GM21528 (cell line): ENCODE data around the gene FAM174B.
A peak's percentile ranks its signal among the peaks of the same experiment; 100 is the strongest.

Experiments used
- ATAC-seq: cut with Tn5 transposase; IDR thresholded peaks from one replicate; pipeline ENCODE4 v1.9.1; 2021; ENCODE audit warnings: mild to moderate bottlenecking, moderate library complexity; ENCODE audit not compliant: unreplicated experiment, low FRiP score

FAM174B gene

DNA sequence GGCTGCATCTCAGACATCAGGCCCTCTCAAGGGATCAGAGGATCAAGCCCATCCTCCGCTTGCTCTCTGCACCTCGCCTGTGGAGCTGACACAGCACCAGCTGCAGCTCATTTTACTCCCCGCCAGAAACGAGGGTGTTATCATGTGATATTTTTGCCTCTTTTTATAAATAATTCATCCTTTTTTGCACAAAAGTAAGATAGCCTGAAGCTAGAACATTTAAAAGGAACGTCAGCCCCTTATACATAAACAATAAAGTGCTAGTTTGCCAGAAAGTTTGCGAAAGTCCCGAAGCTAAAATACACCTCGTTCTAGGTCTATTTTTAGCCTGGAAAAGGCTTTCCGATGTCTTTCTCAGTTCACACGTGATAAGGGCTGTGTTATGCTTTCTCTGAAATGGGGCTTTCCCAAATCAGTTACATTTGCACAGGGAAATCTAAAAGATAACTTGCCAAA is 9.6 kb upstream of the FAM174B start:
- no peak for ATAC-seq

DNA sequence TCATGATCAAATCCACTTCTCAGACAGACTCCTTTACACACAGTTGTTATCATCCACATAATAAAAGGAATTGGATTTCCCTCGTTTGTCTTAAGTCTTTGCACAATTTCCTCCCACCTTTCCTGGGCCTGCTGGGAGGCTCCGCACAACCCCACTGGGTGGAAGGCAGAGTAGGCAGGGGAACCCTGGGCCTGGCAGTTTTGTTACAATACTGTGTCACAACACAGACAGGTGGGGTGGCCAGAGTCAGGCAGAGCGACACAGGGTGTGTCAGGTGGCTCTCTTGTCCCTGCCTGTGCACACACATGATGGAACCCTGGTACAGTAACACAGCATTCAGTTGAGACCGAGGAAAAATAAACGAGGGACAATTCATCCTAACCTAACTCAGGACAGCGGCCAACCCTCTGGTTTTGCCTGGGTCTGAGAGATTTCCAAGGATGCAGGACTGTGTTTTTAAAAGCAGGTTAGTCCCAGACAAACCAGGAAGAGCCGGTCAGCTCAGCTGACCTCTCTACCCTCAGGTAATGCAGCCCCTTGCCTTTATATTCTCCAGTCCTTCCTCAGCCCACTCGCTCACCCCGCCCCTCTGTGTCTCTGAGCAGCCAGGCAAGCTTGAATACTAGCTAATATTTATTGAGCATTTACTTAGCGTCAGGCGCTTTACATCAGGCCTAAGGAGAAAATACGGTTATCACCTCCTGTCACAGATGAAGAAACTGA is 8.8 kb upstream of the FAM174B start:
- no peak for ATAC-seq

GRCh38 chr15:92663250-92663951 is 7.8 kb upstream of the FAM174B start:
- peak; percentile 66 for ATAC-seq

DNA sequence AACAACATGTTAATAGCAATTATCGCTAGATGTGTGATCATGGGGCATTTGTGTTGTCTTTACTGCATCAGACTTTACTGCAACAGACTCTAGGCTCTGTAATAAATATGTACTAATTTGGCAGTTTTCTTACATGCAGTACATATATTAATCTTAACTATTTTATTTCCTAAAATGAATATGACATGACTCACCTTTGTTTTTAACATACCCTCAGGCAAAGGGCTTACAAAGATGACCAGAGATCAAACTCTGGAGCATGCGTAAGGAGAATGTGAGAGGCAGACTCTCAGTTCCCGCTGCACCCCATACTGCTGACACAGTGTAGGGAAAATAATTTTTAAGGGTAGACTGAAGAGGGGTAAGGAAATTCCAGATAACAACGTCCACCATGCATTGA is 7.2 kb upstream of the FAM174B start:
- no peak for ATAC-seq

- no peak for ATAC-seq
Observed at GRCh38 chr15:92661956-92662355, 6.4 kb upstream of the FAM174B start.

DNA sequence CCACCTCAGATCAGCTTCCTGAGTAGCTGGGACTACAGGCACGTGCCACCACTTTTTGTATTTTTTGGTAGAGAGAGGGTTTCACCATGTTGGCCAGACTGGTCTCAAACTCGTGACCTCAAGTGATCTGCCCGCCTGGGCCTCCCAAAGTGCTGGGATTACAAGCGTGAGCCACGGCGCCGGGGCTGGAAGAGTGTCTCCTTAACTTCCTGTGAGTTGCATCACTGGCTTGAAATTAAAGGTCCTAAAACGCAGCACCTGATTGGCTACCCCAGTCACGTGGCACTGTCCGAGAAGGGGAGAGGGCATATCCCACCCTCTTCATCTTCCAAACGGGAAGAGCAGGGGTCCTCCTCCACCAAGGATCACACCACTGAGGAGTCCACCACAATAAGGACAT is 5.5 kb upstream of the FAM174B start:
- ATAC-seq: no peak

DNA sequence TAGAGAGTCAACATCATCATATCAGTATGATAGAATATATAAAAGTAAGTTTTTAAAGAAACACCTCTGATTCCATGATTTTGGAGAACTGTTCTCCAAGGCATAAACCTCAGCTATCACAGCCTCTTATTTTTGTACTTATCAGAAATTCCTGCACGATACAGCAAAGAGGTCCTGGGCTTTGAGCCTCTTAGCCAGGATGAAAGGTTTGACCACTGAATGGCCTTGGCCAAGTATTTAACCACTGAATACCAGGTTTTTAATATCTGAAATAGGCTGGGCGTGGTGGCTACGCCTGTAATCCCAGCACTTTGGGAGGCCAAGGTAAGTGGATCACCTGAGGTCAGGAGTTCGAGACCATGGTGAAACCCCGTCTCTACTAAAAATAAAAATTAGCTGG is 1.9 kb upstream of the FAM174B start:
- no peak for ATAC-seq

- ATAC-seq: no peak
Observed at GRCh38 chr15:92656089-92656488, 514 bp upstream of the FAM174B start.

- ATAC-seq: no peak
Observed at GRCh38 chr15:92654662-92655061, 913 bp downstream of the FAM174B start.

- ATAC-seq: no peak
Observed at GRCh38 chr15:92653836-92654539, 1.6 kb downstream of the FAM174B start.

DNA sequence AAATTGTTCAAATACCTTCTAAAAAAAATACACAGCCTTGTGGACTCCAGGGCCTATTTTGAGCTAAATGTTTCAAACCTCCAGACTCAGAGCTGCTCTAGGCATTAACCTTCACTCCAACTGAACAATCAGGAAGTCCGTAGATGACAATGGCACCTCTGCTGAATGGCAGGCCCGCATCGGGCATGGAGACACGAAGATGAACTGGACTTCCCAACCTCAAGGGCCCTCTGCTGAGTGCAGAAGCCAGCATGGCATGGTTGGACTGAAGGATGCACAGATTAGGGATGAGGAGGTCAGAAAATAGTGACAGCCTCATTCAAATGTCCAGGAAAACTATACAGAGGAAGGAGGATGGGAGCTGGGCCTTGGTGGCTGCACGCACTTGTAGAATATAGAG is 2.2 kb downstream of the FAM174B start:
- no peak for ATAC-seq

GRCh38 chr15:92652576-92652966 is 3.0 kb downstream of the FAM174B start:
- ATAC-seq: no peak

- ATAC-seq: no peak
Observed at GRCh38 chr15:92651877-92652575, 3.5 kb downstream of the FAM174B start.

DNA sequence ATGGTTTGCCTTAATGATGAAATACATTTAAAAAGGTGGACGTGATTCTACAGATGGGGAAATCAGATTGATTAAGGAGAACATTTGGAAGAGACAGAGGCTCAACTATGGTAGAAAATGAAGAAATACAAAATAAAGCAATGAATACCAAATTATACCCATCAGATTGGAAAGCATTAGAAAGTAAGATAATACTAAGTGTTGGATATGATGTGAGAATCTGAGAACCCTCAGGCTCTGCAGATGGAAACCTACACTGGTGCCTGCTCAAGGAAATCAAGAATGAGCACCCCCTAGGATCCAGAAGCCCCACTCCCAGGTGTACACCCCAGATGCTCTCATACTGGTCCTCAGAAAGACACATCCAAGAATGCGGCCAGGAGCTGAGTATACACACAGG is 4.6 kb downstream of the FAM174B start:
- no peak for ATAC-seq

DNA sequence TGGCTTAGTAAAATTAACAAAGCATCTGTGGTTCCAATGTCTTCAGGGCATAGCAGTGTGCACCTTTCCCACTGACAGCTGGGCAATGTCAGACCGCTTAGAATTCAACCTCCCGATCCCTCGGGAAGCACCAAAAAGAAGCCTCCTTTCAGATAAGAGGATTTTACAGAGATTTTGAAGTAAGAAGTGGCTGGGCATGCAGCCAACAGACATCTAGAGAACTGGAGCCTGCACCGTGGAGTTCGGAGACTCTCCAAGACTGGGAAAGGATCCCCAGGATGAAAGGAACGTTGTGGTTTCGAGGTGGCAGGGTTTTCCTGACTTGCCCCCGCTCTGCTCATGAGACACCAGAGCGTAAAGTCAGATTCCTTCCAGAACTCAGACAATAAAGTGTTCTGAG is 5.3 kb downstream of the FAM174B start:
- ATAC-seq: no peak

DNA sequence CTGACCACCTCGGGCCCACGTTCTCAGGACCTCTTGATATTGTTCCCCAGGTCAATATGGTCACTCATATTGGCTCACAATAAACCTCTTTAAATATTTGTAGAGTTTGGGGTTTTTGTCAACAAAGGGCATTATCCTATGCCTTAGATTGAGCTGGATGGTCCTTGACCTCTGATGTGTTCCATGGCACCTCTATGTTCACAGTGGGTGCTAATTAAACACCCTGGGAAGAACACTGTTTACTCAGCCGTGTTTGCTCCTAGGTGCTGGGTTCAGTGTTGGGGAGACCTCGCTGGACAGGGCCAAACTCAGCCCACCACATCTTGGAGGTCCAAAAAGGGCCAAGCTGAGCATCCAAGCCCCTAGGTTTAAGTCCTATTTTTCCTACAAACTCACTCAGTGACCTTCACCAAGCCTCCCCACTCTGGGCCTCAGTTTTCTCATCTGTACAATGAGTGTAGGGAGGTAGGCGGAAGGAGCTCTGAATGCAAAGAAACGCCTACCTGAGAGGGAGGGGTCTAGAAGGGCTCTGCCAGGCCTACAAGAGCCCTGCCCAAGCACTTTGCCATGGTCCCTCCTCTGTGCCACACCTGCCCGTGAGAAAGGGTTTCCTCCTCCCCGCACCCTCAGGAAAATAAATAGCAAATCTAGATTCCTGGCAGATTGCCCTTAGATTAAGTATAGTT is 7.2 kb downstream of the FAM174B start:
- no peak for ATAC-seq

- ATAC-seq: no peak
Observed at GRCh38 chr15:92647467-92648163, 8.0 kb downstream of the FAM174B start.

DNA sequence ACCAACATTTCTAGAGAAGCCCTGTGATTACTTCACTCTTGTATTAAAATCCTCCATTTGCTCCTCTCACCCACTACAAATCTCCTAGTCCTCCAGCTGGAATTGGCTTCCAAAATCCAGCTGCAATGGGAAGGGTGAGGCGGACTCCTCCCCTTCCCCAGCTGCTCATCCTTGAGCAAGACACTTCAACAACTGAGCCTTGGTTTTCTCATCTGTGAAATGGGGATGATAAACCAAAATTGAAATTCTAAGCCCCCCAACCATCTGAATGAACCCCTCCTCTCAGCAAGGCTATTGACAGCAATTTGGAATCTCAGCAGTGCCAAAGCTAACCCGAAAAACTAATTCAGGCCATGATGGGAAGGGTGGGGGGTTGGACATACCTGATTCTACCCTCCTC is 9.4 kb downstream of the FAM174B start:
- no peak for ATAC-seq

DNA sequence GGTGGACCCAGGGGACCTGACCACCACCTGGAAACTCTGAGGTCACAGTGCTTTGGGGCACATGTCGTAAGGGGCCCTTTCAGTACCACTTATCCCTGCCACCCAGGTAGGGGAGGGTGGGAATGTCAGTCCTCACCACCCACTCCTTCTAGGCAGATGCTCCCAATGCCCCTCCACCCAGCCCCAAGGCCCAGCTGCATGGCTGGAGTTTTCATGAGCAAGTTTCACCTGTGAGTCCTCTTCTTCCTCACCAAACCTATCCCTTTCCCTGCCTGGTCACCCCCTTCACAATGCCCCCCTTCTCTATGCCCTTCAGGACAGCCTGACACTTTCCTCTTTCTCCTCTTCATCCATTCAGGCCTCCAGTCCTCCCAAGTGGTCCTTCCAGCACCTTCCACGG is 9.8 kb downstream of the FAM174B start:
- ATAC-seq: no peak
